GM12874 (cell line): ENCODE results near the gene MAML3.

ENCODE experiments used
- CTCF ChIP-seq: IDR thresholded peaks from 2 replicates; pipeline ENCODE4 v1.5.1; 2011; ENCODE audit warnings: low read depth, mild to moderate bottlenecking, control low read depth, low read length, moderate library complexity; ENCODE audit not compliant: insufficient read depth

Gene MAML3

GRCh38 chr4:139884438-139884837 lies 269.5 kb downstream of the MAML3 start:
- no peak for TF ChIP-seq CTCF

- no peak for TF ChIP-seq CTCF
Measured at GRCh38 chr4:139880841-139881240, 273.1 kb downstream of the MAML3 start.

DNA sequence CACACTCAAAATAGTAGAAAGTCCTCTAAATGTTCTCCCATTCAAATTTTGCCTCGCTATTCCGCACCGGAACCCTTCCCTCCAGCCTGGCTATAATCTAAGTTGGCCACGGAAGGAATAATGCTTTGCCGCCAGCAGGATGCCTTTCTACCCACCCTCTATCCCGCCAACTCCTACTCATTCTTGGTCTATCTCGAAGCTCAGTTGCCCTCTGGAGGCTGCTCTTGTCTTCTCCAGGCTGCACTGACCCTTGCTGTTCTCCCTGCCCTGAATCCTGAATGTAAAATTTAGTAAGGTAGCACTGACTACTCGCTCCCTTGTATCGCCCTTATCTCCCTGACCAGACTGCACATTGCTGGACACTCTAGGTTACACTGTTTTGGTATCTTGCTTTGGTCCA lies 275.9 kb downstream of the MAML3 start:
- TF ChIP-seq CTCF: no peak

DNA sequence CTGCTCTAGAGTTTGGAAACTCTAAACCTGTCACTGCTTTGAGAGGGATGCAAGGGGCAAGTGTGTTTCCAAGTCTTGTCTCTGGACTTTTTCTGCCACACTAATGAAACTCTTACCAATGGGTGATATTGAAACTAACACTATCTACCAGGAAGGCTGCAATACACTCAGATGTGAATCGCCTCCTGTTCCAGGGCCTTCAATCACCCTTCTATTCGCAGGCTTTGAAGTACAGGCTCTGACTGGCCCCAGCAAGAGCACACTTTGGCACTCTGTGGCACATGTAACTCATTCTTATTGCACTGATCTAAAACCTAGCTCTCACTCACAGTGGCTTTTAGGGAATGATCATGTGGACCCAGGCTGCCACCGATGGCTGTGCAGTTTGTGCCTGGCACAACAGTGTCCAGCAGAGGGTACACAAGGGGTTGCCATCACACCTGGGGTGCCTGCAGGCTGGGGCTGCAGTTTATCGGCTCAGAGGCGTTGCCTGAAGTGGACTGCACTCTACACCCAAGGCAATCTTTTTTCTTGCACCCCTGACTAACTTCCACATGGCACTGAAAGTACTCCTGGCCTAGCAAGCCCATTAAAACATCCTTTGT lies 277.5 kb downstream of the MAML3 start:
- no peak for TF ChIP-seq CTCF

- TF ChIP-seq CTCF: no peak
Measured at GRCh38 chr4:139875411-139875825, 278.6 kb downstream of the MAML3 start.

DNA sequence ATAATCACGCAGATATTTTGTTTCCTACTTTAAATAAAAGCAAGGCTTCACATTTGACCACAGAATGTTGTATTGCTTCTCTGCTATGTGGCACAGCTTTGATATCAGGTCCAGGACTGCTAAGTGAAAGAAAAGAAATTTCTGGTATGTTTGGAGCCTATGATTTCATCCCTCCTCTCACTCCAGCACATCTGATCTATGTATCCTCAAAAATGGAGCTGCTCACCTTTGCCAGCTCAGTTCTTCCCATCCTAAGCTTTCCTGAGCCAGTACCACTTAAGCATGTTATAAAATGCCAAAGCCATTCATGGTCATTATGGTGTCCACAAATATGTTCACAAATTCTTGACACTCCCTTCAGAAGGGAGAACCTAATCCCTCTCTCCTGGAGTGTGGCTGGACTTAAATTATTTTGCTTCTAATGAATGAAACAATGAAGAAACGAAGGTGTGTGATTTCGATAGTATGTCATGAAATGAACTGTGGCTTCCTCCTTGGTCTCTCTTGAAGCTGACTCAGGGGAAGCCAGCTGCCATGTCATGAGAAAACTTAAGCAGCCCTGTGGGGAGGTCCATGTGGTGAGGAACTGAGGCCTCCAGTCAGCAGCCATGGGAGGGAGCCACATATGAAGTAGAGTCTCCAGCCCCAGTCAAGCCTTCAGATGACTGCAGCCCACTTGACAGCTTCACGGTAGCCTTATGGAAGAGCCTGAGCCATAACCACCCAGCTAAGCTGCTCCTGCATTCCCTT lies 280.7 kb downstream of the MAML3 start:
- TF ChIP-seq CTCF: no peak

DNA sequence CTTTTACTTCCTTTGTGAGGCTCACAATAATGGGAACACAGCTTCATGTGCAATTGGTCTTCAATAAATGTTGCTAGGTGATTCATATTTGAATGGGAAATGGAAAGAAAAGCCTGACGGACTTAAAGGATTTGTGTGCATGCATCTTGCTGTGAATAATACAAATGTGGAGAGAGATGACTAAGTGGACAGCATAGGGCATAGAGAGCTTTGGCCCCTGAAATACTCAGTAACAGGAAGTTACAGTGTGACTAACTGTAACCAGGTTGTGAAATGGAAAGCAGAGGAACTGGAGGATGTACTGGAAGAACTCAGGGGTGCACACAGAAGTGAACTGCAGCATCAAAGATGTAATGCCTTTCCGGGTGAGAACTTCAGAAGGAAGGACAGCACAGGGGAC lies 281.7 kb downstream of the MAML3 start:
- TF ChIP-seq CTCF: no peak
